A549 (cell line): ENCODE measurements around the gene RASA3. TPM values are rescaled to one million over a fixed set of nuclear protein-coding genes. Genes with fewer than 3 reads are reported as not detected.
A peak's percentile ranks its signal among the peaks of the same experiment; 100 is the strongest.

Experiments used
- ATAC-seq, 2 experiments: fragments of 200-7000 bp in 1 of 2; fragments of >200 bp in 1 of 2; cut with Nextera tagmentation in 1 of 2; cut with Tn5 transposase in 1 of 2; 3 replicates each; pipeline versions ENCODE4 v1.8.0 to v1.9.1; 2018 to 2020; ENCODE audit warnings: mild to moderate bottlenecking in 1 of 2, moderate library complexity in 1 of 2
- CTCF ChIA-PET: fragments of 300-600 bp; sonication (Branson Sonifier 250); formaldehyde crosslinking; extraction: SDS; loops from one replicate; lab custom pipeline; 2021; ENCODE audit warnings: antibody characterized with exemption, inconsistent platforms; lab: Yijun Ruan, JAX
- POLR2A ChIA-PET: fragments of 350-600 bp; formaldehyde crosslinking; extraction: SDS; loops from one replicate; lab custom pipeline; 2021; ENCODE audit warnings: antibody characterized with exemption, inconsistent platforms; lab: Yijun Ruan, JAX
- DNase-seq, 2 experiments: peaks; one replicate each; pipeline versions ENCODE4 v3.0.0 to v3.0.0-alpha.2; 2011 to 2016; ENCODE audit warnings: low read depth in 1 of 2, low spot score in 1 of 2
- FAIRE-seq: peaks from 2 replicates; lab custom pipeline; 2011; peaks lifted over from hg19 to GRCh38; lab: Jason Lieb, UNC
- H3K27ac ChIP-seq, 2 experiments: fragments of >200 bp; sonication (Bioruptor Twin); formaldehyde crosslinking; 3 replicates each; pipeline ENCODE4 v1.5.1; 2016 to 2017
- H3K4me1 ChIP-seq: fragments of >200 bp; sonication (Bioruptor Twin); formaldehyde crosslinking; 3 replicates; pipeline ENCODE4 v1.6.1; 2016
- H3K4me2 ChIP-seq: fragments of >200 bp; sonication (Bioruptor Twin); formaldehyde crosslinking; 3 replicates; pipeline ENCODE4 v1.6.1; 2016
- H3K4me3 ChIP-seq: fragments of >200 bp; sonication (Bioruptor Twin); formaldehyde crosslinking; 3 replicates; pipeline ENCODE4 v1.5.1; 2016
- H3K9me3 ChIP-seq: fragments of >200 bp; sonication (Bioruptor Twin); formaldehyde crosslinking; 3 replicates; pipeline ENCODE4 v1.6.1; 2016
- ATOH8 ChIP-seq: fragments of 250-450 bp; sonication (Bioruptor Pico); IDR thresholded peaks from 2 replicates; pipeline ENCODE4 v1.5.0; 2020; ENCODE audit warnings: low read depth, mild to moderate bottlenecking, moderate library complexity
- CBX2 ChIP-seq: fragments of 200-600 bp; sonication (generic); IDR thresholded peaks from 2 replicates; pipeline ENCODE4 v1.6.1; 2016; ENCODE audit warnings: low read depth, mild to moderate bottlenecking, borderline replicate concordance
- CBX8 ChIP-seq: fragments of 200-600 bp; sonication (generic); IDR thresholded peaks from 2 replicates; pipeline ENCODE4 v1.6.1; 2016
- CEBPB ChIP-seq, 2 experiments: fragments of >200 bp in 1 of 2; sonication (Bioruptor Twin) in 1 of 2; formaldehyde crosslinking in 1 of 2; IDR thresholded peaks; 2 replicates each; pipeline ENCODE4 v1.6.1; 2012 to 2016
- CHD2 ChIP-seq: fragments of 150-350 bp; IDR thresholded peaks from 2 replicates; pipeline ENCODE4 v1.6.1; 2014; ENCODE audit warnings: low read length; ENCODE audit not compliant: partially characterized antibody
- E2F6 ChIP-seq: IDR thresholded peaks from 2 replicates; pipeline ENCODE4 v1.6.1; 2012; ENCODE audit warnings: low read depth, borderline replicate concordance
- EHMT2 ChIP-seq: fragments of 200-600 bp; sonication (generic); IDR thresholded peaks from 2 replicates; pipeline ENCODE4 v1.6.1; 2016; ENCODE audit warnings: antibody characterized with exemption, low read depth, mild to moderate bottlenecking, moderate library complexity
- ESRRA ChIP-seq: fragments of 150-350 bp; IDR thresholded peaks from 2 replicates; pipeline ENCODE4 v1.6.1; 2014; ENCODE audit warnings: mild to moderate bottlenecking, low read length, borderline replicate concordance
- FOSL2 ChIP-seq, 2 experiments: fragments of 450-650 bp in 1 of 2; fragments of >200 bp in 1 of 2; sonication (Bioruptor Twin) in 1 of 2; formaldehyde crosslinking; IDR thresholded peaks; 2 replicates each; pipeline versions ENCODE4 v1.5.0 to v1.6.1; 2016 to 2020; ENCODE audit warnings: mild to moderate bottlenecking in 1 of 2, moderate library complexity in 1 of 2
- HES2 ChIP-seq: fragments of >200 bp; sonication (Bioruptor Twin); formaldehyde crosslinking; IDR thresholded peaks from 2 replicates; pipeline ENCODE4 v1.6.1; 2016
- HMGXB4 ChIP-seq: fragments of 250-450 bp; sonication (Bioruptor Pico); IDR thresholded peaks from 2 replicates; pipeline ENCODE4 v1.5.0; 2021; ENCODE audit warnings: mild to moderate bottlenecking, moderate library complexity, borderline replicate concordance
- HOXA7 ChIP-seq: fragments of 250-450 bp; sonication (Bioruptor Pico); IDR thresholded peaks from 2 replicates; pipeline ENCODE4 v1.5.0; 2020; ENCODE audit warnings: mild to moderate bottlenecking, moderate library complexity
- JUN ChIP-seq, 2 experiments: fragments of >200 bp; sonication (Bioruptor Twin); formaldehyde crosslinking; IDR thresholded peaks; 2 replicates in 1 of 2; 3 replicates in 1 of 2; pipeline ENCODE4 v1.6.1; 2016 to 2017
- KDM1A ChIP-seq: fragments of 200-600 bp; sonication (generic); IDR thresholded peaks from 2 replicates; pipeline ENCODE4 v1.6.1; 2016; ENCODE audit warnings: low read depth, mild to moderate bottlenecking
- KDM5A ChIP-seq: fragments of 200-600 bp; sonication (generic); IDR thresholded peaks from 2 replicates; pipeline ENCODE4 v1.6.1; 2016; ENCODE audit warnings: antibody characterized with exemption, mild to moderate bottlenecking
- MAX ChIP-seq: IDR thresholded peaks from 2 replicates; pipeline ENCODE4 v1.6.1; 2012
- MAZ ChIP-seq: fragments of 150-350 bp; IDR thresholded peaks from 2 replicates; pipeline ENCODE4 v1.6.1; 2014; ENCODE audit warnings: antibody characterized with exemption, low read depth, low read length, borderline replicate concordance
- NFE2L2 ChIP-seq: fragments of 150-350 bp; conservative IDR thresholded peaks from 2 replicates; pipeline ENCODE4 v1.6.1; 2014; ENCODE audit warnings: low read length
- NR3C1 ChIP-seq: fragments of >200 bp; sonication (Bioruptor Twin); formaldehyde crosslinking; IDR thresholded peaks from 3 replicates; pipeline ENCODE4 v1.6.1; 2017
- POLR2AphosphoS2 ChIP-seq: conservative IDR thresholded peaks from 2 replicates; pipeline ENCODE4 v1.6.1; 2012; ENCODE audit warnings: low read length, improper control_type of control experiment, inconsistent platforms
- RARB ChIP-seq: fragments of 250-450 bp; sonication (Bioruptor Pico); IDR thresholded peaks from 2 replicates; pipeline ENCODE4 v1.8.0; 2021; ENCODE audit warnings: mild to moderate bottlenecking, moderate library complexity
- RCOR1 ChIP-seq: fragments of 150-350 bp; IDR thresholded peaks from 2 replicates; pipeline ENCODE4 v1.6.1; 2014; ENCODE audit warnings: antibody characterized with exemption, low read length, low read depth
- SREBF2 ChIP-seq: fragments of 450-650 bp; IDR thresholded peaks from 2 replicates; pipeline ENCODE4 v1.6.1; 2014; ENCODE audit warnings: mild to moderate bottlenecking, moderate library complexity
- TP53 ChIP-seq: fragments of 250-450 bp; sonication (Bioruptor Pico); IDR thresholded peaks from 2 replicates; pipeline ENCODE4 v1.5.0; 2021; ENCODE audit warnings: mild to moderate bottlenecking, moderate library complexity
- USF2 ChIP-seq: fragments of 450-650 bp; IDR thresholded peaks from 2 replicates; pipeline ENCODE4 v1.6.1; 2014; ENCODE audit warnings: antibody characterized with exemption
- ZC3H11A ChIP-seq: fragments of 450-650 bp; IDR thresholded peaks from 2 replicates; pipeline ENCODE4 v1.6.1; 2014; ENCODE audit warnings: antibody characterized with exemption, mild to moderate bottlenecking
- ZFP36 ChIP-seq: fragments of 450-650 bp; IDR thresholded peaks from 2 replicates; pipeline ENCODE4 v1.6.1; 2014; ENCODE audit warnings: borderline replicate concordance; ENCODE audit not compliant: partially characterized antibody
- WGBS: methylation state at CpG from one replicate; pipeline ENCODE4 v1.1.6; 2017; ENCODE audit errors: missing lambda C conversion rate; 5-methylcytosine and 5-hydroxymethylcytosine counted together
- polyA plus RNA-seq, 4 experiments: library from polyadenylated mRNA; depleted of rRNA in 3 of 4; stranded (reverse); fragments of >200 nt; fragmentation: RNase III in 1 of 4; extraction: RNeasy Plus Mini Kit Qiagen cat#74134 plus additional on column Dnase treatment in 1 of 4; gene quantifications; 2 replicates in 3 of 4; 3 replicates in 1 of 4; pipeline ENCODE4 v1.2.3, GENCODE V29; 2011 to 2017

RASA3 gene
- polyA plus RNA-seq, 2 of the 4 experiments (the other 2 are of a cell fraction): 4.3 to 7.6 TPM

GRCh38 chr13:114121496-114122126 lies 10.8 kb downstream of the RASA3 start:
- ChIA-PET CTCF (interaction anchor here (1.0 to 1.2 kb wide), 3 partner anchors 12 to 101 kb away, joined by 3 read pairs; no protein-coding TSS in a partner anchor), POLR2A (no interaction called here)
- FAIRE-seq: no peak
- WGBS: 88% methylated on average over 13 of the region's 24 CpGs
- TF ChIP-seq NR3C1: no peak
- TF ChIP-seq E2F6: no peak
- Histone ChIP-seq H3K9me3 (no peaks in the 10 kb centered on the region), H3K4me1 (peaks cover 16% of the 10 kb centered on the region), H3K4me3 (no peak overlapping the region), H3K27ac (peak overlapping the region in 1 of 2 experiments; percentile 79; a peak in 1 of 6 replicates), H3K4me2 (no peak overlapping the region)
- no peak for DNase-seq
- no peak for ATAC-seq

- no peak overlapping the region for H3K4me2 ChIP-seq
- H3K4me1 ChIP-seq: peaks cover 18% of the 10 kb centered on the region
- peak overlapping the region; percentile 2 to 79; a peak in 4 of 6 replicates for H3K27ac ChIP-seq
- ATAC-seq (no peak), DNase-seq (no peak), FAIRE-seq (no peak)
- TF ChIP-seq RARB (CRISPR knock-in tag) (no peak), ZFP36 (no peak), EHMT2 (no peak), NFE2L2 (no peak), KDM1A (no peak), ZC3H11A (no peak), USF2 (no peak), TP53 (CRISPR knock-in tag) (no peak), MAZ (no peak), POLR2AphosphoS2 (no peak), HOXA7 (CRISPR knock-in tag) (no peak), RCOR1 (no peak), HES2 (no peak), SREBF2 (no peak), CHD2 (no peak), ESRRA (no peak), CEBPB (IDR thresholded peaks at IDR 0.05) (no peak), E2F6 (no peak)
- CTCF ChIA-PET: interaction anchor here (1.1 to 1.2 kb wide), 2 partner anchors 11 to 22 kb away, joined by 3 read pairs; no protein-coding TSS in a partner anchor
- POLR2A ChIA-PET: no interaction called here
- 89% methylated on average over 12 of the region's 12 CpGs for WGBS
- H3K4me3 ChIP-seq: no peak overlapping the region
- no peaks in the 10 kb centered on the region for H3K9me3 ChIP-seq
Observed at GRCh38 chr13:114121031-114121430, 11.4 kb downstream of the RASA3 start.

GRCh38 chr13:114120591-114121011 lies 11.8 kb downstream of the RASA3 start:
- Histone ChIP-seq H3K4me2 (no peak overlapping the region), H3K27ac (peak overlapping the region; percentile 2 to 79; a peak in 5 of 6 replicates), H3K9me3 (no peaks in the 10 kb centered on the region), H3K4me1 (peaks cover 22% of the 10 kb centered on the region), H3K4me3 (no peak overlapping the region)
- ChIA-PET POLR2A (no interaction called here), CTCF (interaction anchor here (1.2 kb wide), 1 partner anchor 11 kb away, joined by 3 read pairs; no protein-coding TSS in a partner anchor)
- ATAC-seq: no peak
- 79% methylated on average over 7 of the region's 10 CpGs for WGBS
- DNase-seq: no peak
- no peak for FAIRE-seq
- no peak for TF ChIP-seq CBX2
- TF ChIP-seq FOSL2 (IDR thresholded peaks at IDR 0.05): no peak
- TF ChIP-seq FOSL2 (CRISPR knock-in tag; IDR thresholded peaks at IDR 0.05): no peak
- no peak for TF ChIP-seq KDM5A
- no peak for TF ChIP-seq JUN (IDR thresholded peaks at IDR 0.05)
- TF ChIP-seq ATOH8: no peak
- TF ChIP-seq CEBPB (IDR thresholded peaks at IDR 0.05): no peak
- TF ChIP-seq CHD2: no peak
- no peak for TF ChIP-seq CBX8
- no peak for TF ChIP-seq E2F6
- TF ChIP-seq MAX: no peak
- TF ChIP-seq USF2: no peak
- no peak for TF ChIP-seq HMGXB4
